Measurements from ENCODE around the gene DHX15.
"Not testable (repeated sequence)": the region's sequence is repeated elsewhere in the genome, so short reads cannot be mapped to it uniquely, and the experiment has no call there.

DHX15 gene

DNA sequence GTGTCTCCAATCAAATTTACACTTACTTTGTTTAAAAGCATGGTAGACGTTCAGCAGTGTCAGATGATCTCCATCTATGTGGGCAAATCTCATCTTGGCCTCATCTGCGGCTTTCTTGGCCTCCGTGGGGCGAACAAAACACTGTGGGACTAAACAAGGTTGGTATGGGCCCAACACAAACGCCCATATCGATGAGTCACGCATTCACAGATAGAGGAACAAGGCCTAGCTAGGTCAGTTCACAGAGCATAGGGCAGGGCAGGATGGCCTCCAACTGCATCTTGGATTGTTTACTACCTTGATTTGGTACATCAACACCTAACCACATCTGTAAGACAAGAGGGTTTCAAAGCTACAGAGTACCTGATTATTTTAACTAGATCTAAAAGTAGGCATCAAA, 47.3 kb downstream of the DHX15 start:
- DNase-seq, result no peak

DNA sequence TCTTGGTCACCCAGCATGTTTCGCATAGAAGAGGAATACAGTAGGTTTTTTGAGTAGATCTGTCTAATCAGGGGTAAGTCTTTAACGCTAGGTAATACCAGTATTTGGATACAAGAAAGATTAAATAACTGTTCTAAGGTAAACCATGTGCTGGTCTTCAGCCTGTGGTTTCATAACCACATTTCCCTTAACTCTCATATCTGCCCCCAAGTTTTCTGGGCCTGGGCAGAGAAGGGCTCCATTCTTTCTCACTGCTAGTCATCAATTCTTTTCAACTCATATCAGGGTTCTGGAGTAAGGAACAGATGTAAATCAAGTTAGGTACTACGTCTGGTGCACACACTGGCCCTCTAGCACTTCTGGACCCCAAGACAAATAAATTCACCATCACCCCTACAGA, 49.0 kb downstream of the DHX15 start:
- DNase-seq, result no peak

DNA sequence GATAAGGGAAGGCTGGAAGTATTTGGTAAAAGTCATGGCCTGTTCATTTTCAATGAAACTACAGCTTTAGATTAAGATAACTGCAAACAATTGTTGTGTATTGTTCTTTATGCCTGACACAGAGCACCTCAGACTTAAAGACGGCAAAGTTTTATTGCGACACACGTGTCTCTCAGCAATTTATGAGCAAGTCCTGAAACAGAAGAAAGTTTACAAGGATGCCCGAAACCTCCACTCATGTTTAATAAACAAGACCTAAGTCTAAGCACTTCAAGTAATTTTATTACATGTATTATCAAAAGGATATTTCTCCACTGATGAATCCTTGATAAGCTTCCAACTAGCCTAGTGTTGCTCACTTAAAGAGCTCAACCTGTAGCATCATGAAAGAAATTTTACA, 51.0 kb downstream of the DHX15 start:
- DNase-seq, result no peak

DNA sequence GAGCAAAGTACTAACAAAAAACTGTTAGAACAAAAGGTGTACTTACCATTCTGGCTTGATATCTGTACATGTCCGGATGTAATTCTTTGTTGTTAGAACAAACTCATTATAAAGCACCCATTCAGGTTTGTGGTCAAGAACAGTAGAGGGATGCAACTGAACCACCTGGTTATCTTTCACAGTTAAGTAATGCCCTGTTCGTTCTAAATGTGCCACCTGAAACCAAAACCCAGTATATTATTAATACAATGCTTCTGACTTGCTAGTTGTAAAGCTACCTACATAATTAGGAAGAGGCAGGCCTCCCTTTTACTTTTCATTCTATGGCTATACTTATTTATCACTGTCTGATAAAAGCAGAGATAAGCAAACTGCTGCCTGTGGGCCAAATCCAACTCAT, 54.8 kb downstream of the DHX15 start:
- DNase-seq, result no peak

DNA sequence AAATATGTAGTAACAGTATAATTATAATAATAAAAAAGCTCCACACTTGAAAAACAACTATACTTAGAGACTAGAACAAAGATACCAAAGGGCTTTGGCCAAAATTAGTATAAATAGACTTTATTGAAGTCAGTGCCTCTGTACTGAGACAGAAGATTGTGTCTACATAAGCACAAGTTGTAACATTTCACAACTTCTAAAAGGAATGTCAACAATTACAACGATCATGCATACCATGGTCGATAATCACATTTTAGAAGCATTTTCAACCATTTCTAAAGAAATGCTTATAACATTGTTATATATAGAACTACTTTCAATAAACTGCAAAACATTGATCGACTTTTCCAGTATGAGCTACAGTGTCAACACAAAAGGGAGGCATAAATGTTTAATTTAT, 57.0 kb downstream of the DHX15 start:
- DNase-seq, result peak; percentile 11

DNA sequence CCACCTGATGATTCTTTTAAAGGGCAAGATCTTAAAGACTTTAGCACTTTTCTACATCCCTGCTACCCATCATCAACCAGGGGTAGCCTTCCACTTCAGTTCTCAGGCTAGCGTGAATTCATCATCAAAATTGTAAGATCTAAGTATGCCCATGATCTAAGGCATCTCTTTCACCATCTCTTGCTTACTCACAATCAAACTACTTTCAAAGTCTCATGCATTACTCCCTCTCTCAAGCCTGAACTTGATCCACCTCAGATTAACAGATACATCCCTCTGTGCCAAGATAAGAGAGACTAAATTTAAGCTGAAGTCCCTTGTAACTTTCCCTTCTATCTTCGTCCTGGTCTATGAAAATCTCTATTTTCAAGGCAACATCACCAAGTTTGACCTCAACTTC, 62.8 kb downstream of the DHX15 start:
- no peak for DNase-seq

DNA sequence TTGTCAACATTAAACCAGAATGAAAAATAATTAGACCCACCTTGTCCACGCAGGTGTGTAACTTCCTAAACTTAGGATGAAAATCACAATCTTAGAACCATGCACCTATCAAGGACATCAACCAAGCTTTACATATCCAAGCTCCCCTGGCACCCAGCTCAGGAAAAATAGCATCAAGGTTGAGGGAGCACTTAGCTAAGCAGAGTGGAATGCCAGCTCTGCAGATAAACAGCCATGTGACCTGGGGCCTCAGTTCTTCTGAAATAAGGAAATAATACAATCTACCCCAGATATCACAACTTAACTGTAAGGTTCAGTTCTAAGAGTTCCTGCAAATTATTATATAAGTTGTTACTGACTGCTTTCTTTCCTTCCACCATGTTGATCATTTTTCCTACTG, 64.7 kb downstream of the DHX15 start:
- DNase-seq, result no peak

DNA sequence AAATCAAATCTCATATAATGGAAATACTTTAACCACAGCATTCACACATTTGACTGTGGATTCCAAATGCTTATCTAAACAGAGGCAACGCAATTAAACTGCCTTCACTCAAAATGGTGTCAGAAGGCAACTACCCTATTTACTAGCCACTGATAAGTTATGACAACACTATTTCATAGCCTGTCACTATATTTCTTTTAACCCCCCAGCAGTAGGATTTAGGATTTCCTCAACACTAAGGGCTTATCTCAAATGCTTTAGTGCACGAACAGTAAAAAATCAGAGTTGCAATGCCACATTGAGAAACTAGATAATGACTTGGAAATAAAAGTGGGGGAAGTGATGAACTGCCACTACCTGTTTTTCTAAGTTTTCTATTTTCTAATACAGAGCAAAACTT, 66.7 kb downstream of the DHX15 start:
- no peak for DNase-seq

DNA sequence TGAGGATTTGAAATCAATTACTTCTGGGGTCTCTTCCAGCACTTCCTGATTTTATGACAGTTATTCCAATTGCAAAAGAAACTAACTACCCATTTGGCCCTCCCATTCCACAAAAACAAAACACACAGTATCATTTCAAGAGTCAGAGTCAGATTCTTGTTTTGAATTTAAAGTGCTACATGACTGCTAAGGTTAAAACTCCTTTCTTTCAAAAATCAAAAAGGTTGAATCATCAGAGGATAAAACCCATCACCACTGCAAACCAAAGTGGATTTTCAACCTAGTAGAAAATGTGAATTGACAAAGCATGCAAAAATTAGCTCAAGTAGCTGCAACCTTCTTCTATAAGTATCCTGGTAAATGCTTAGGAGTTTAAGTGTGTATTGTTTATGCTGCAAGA, 67.4 kb downstream of the DHX15 start:
- no peak for DNase-seq

DNA sequence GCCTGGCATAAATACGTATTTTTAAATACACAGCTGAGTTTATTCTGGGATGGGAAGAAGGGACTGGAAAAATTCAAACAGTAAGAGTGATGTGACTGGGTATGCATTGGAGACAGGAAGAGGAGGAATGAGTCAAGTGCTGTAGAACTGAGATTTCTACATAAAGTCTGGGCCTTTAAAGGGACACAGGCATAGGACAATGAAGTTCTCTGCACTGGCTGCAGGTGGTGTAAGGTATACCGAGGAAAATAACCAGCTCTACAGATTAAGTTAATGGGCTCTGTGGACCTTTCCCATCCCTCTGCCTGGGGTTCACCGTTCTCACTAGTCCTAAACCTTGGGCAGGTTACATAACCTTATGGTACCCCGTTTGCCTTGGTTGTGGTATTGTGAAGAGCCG, 68.7 kb downstream of the DHX15 start:
- no peak for DNase-seq

DNA sequence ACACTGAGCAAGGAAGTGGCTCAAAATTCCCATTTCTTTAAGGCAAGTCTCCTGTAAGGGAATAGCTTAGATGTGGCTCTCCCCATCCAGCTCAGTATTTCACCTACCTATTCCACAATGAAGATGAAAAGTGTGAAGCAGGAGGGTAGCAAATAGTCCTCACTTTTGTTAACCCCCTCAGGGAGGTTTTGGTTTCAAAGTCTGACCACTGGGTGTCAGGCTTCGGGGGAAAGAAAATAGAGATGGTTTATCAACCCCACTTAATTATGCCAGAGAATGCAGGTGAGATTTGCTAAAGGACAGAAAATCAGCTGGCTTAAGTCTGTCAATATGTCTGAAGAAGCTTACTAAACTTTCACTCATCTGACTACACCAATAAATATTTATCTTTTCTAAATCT, 69.5 kb downstream of the DHX15 start:
- DNase-seq, result no peak

DNA sequence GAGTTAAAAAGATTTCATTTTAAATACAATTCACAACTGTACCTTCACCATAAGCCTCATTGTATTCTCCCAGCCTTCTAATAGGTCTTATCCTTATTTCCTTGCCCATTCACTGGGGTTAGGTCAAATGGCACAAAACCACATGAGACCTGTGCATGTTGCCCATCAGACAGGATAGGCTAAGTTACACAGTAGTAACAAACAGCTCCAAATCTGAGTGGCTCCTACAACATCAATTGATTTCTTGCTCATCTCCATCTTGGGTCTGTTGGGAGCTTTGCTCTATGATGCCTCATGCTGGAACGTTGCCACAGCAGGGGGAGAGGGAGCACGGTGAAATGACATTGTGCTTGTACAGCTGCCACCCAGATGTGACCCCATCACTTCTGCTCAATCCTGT, 70.6 kb downstream of the DHX15 start:
- DNase-seq, result no peak

DNA sequence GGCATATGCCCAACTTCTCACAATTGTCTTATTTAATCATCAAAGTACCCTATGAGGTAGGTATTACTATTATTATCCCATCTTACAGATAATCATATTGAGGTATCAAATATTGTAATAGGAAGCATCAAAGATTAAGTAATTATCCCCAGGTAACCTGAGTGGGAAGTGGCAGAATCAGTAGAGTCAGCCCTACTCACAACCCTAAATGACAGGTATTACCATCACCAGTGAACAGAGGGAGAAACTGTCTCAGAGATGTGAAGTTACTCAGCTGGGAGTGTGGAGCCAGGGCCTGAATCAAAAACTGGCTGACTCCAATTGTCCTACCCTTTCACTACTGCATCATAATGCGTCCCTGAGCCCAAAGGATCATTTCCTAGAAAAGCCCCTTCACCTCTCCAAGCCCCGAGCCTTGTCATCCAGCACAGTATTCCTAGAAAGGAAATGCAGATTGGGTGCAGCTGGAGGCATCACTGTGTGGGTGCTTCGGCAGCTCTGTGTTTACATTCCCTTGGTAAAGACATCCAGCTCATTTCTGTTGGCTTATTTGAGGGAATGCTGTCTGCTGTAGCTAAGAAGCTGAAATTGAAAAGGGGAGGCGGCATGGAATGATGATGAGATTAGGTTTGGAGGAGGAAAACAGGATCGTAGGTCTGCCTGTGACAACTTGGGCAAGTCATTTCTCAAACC, 72.8 kb downstream of the DHX15 start:
- peak; percentile 21 for DNase-seq

DNA sequence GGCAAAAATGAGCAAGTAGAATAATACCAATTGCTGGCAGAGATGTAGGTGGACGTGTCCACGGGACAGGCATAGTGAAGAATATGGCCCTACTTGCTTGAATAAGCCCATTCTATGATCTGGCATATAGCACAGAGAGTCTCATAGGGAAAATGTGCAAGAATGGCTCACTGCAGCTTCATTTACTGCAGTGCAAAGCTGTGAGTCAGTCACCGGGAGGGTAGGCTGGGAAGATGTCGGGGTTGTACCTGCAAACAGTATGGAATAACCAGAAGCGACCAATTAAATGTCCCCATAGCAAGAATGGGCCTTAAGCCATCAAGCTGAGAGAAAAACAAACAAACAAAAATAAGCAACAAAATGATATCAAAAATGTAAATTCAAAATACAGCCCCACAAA, 74.3 kb downstream of the DHX15 start:
- DNase-seq, result no peak

DNA sequence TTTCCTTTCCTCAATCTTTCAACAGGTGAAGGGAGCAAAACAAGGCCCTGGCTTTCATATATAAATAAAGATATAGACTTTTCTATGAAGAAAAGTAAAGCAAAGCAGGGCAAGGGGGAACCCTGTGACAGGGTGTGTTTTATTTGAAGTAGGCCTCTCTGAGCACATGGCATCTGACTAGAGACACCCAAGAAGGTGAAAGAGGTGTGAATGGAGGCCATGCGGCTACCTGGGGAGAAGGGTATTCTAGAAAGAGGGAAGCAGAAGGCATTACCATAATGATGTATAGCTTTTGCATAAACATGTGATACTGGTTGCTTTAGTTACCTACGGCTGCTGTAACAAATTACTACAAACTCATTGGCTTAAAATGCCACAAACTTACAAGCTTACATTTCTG, 75.8 kb downstream of the DHX15 start:
- no peak for DNase-seq

DNA sequence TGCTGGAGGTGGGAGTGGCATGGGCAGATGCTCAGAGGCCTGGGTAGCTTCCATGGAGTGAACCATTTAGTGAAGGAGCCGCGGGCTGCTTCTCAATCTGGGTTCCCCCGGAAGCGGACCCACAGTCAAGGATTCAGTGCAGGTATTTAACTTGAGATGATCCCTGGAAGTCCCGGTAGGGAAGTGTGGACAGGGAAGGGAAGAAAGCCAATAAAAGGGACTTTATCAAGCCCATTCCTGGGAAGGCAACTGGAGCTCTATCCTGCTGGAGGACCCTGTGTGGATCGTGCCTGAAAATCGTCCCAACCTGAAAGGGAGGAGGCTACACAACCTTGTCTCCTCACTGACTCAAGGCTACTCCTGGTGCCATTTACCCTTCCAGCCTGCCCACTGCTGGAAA, 76.9 kb downstream of the DHX15 start:
- DNase-seq, result no peak

DNA sequence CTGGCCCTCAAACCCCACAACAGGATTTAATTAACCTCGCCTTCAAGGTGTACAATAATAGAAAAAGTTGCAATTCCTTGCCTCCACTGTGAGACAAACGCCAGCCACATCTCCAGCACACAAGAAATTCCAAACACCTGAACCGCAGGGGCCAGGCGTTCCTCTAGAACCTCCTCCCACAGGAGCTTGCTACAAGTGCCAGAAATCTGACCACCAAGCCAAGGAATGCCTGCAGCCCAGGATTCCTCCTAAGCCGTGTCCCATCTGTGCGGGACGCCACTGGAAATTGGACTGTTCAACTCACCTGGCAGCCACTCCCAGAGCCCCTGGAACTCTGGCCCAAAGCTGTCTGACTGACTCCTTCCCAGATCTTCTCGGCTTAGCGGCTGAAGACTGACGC, 81.3 kb downstream of the DHX15 start:
- DNase-seq, result not testable (repeated sequence)

DNA sequence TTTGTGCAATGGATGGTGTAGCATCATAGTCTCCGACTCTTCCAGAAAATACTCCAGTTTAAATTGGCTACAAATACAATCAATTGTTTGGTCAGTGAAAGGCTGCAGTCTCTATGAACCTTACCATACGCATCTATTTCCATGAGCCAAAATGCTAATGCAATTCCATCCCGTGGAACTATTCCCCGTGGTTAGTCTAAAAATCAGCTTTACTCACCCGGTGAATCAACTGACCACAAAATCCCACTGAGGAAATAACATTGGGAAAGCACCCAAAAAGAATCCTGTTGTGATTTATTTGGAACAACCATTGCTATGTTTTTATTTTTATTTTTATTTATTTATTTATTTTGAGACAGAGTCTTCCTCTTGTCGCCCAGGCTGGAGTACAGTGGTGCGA, 87.1 kb downstream of the DHX15 start:
- no peak for DNase-seq

DNA sequence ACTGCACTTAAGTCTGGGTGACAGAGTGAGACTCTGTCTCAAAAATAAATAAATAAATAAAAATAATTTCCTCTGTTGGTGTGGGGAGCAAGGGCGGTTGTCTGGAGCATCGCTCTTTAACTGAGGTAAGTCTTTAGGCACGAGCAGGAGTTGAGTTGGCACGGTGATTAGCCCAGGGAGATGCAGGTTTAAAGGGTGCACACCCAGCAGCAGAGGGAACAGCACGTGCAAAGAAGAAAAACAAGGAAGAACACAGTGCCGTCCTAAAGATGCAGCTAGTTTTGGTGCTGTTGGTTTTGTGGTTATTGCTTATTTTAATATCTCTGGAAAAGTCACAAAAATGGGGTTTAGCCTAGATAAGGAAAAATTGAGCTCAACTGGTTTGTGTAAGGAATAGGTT, 87.8 kb downstream of the DHX15 start:
- no peak for DNase-seq

DNA sequence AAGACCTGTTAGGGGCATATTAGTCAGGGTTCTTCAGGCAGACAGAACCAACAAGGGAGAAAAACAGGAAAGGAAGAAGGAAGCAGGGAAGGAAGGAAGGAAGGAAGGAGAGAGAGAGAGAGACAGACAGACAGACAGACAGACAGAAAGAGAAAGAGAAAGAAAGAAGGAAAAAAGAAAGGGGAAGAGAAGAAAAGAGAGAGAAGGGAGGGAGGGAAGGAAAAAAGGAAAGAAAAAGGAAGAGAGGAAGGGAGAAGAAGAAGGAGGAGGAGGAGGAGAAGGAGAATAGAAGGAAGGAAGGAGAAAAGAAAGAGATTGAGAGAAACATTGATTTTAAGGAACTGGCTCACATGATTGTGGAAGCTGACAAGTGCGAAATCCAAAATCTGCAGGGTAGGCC, 89.0 kb downstream of the DHX15 start:
- DNase-seq, result no peak

DNA sequence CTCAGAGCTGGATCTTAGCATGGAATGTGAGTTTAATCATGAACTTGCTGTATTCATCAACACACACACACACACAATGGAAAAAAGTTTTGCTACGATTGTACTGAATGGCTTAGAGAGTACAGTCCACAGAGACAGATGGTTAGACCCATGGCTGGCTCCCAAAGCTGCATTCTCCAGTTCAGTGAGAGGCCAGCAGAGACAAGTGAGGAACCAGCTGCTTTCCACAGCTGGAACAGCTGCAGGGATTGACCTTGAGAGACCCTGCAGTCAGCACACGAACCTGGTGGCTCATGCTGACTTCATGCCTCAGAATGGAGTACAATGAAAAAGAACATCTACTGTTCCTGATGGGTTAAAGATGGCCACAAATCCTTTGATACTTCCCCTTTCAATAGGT, 94.5 kb downstream of the DHX15 start:
- DNase-seq, result no peak

DNA sequence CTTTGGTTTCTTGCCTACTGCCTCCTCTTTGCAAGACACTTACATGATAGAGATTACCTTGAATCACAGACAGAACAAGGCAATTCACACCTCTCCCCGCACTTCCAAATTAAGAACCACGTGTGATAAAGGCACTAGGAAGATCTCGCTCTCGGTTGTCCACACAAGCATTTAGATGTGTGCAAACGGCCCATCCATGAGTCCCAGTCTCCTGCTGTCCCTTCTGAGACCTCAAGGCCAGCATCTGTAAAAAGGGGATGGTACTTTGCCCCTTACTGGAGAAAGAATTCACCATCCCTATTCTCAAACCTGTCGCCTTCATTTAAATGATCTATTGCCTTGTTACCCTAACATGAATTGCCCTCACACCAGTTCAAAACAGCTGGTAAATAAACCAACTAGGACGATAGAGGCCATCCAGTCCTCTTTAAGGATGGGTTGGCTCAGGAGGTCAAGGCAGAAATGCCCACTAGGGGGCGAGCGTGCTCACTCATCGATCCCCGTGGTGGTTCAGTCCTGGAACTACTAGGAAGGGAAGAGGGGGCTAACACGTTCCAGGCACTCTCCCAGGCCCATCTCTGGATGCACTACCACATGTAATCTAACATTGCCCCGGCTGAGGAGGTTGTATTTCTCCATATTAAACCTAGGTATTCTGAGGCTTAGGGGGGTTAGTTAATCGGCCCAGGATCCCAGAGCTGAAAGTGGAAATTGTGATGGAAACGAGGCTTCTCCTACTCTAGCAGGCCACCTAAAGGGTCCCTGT, 95.8 kb downstream of the DHX15 start:
- peak; percentile 44 for DNase-seq

DNA sequence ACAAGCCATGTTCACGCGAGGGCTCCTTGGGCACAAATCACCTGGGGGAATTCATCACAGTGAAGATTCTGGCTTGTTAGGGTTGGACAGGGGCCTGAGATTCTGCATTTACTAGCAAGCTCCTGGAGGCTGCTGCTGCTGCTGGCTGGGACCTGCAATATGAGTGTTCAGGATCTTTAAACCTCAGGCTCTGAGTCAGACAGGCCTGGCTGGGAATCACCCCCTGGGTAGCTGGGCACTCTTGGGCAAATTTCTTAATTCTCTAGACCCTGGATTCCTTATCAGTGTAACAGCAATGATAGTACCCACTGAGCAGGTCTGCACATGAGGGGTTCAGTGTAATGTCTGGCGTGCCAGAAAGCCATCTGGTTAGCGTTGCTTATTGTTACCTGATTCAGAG, 101.5 kb downstream of the DHX15 start:
- no peak for DNase-seq

DNA sequence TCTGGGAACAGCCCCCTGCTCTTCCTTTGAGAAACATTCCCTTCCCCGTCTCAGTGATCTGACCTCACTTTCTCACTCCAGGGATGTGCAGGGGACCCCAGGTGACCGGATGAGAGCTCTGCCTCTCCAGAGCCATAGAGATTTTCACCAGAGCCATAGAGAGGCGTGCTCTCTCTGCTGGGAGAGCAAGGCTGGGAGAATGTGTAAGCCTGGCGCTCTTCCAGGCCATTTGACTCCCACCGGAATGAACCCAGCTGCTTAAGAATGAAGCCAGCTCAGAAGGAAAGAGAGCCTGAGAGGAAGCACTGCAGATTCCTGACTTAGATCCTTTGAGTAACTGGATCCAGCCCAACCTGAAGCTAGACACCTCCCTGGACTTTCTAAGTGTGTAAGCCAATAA, 106.4 kb downstream of the DHX15 start:
- peak; percentile 87 for DNase-seq
